Measurements from ENCODE around the gene NT5C3A. TPM values are rescaled to one million over a fixed set of nuclear protein-coding genes. Genes with fewer than 3 reads are reported as not detected.
"Not testable (repeated sequence)": the region's sequence is repeated elsewhere in the genome, so short reads cannot be mapped to it uniquely, and the experiment has no call there.

Gene NT5C3A
- total and polyA plus RNA-seq, 2 of the 8 experiments (the other 6 are each of a cell fraction or from before 2014, with no cell fraction given): 7.5 to 22.7 TPM

GRCh38 chr7:32988148-32988547 lies 74.4 kb downstream of the NT5C3A start:
- H2BK20ac ChIP-seq (ENCODE audit: low read length); H3K56ac ChIP-seq (replicated peaks; ENCODE audit: insufficient read length, low read depth, low read length); H2AK5ac ChIP-seq (ENCODE audit: low read depth, low read length); H2AFZ ChIP-seq (ENCODE audit: low read length); H3K23me2 ChIP-seq (ENCODE audit: low read depth, low read length); H4K91ac ChIP-seq (replicated peaks; ENCODE audit: insufficient read length, low read length); DNase-seq (ENCODE audit: low read depth in 1 of 2, low spot score in 2 of 2); H3K14ac ChIP-seq (ENCODE audit: insufficient read length); H2BK15ac ChIP-seq (ENCODE audit: low read length); H2BK120ac ChIP-seq (replicated peaks; ENCODE audit: low read depth, low read length); H4K5ac ChIP-seq (ENCODE audit: insufficient read length, low read depth, low read length); H3K27me3 ChIP-seq (replicated peaks in 1 of 4; ENCODE audit: control insufficient read depth in 3 of 4, extremely low read depth in 1 of 4, insufficient read depth in 3 of 4, low read length in 3 of 4); H3K4me3 ChIP-seq (ENCODE audit: extremely low read depth in 1 of 4, insufficient read depth in 2 of 4, low read depth in 3 of 4, low read length in 4 of 4); H4K20me1 ChIP-seq (replicated peaks in 1 of 2; ENCODE audit: control insufficient read depth in 1 of 2, insufficient read depth in 2 of 2, low read length in 2 of 2); H3K4me1 ChIP-seq (replicated peaks in 1 of 4; ENCODE audit: control insufficient read depth in 3 of 4, insufficient read depth in 4 of 4, low read length in 3 of 4); H3K79me2 ChIP-seq (ENCODE audit: control insufficient read depth in 1 of 2, insufficient read depth in 2 of 2, low read length in 2 of 2); H3K4me2 ChIP-seq (ENCODE audit: insufficient read depth in 1 of 2, low read depth in 2 of 2, low read length in 2 of 2); H2BK5ac ChIP-seq (ENCODE audit: low read depth, low read length); H2BK12ac ChIP-seq (ENCODE audit: low read depth, low read length); H3K23ac ChIP-seq (ENCODE audit: insufficient read length); POLR2A ChIA-PET (ENCODE audit: partially characterized antibody); H3K9me3 ChIP-seq (ENCODE audit: insufficient read depth in 2 of 2, low read depth in 1 of 2, low read length in 1 of 2); H3K36me3 ChIP-seq (ENCODE audit: control insufficient read depth in 2 of 4, insufficient read depth in 4 of 4, low read length in 3 of 4); H3K9ac ChIP-seq (replicated peaks in 1 of 4; ENCODE audit: extremely low read depth in 1 of 4, low read depth in 3 of 4, low read length in 3 of 4); H3K27ac ChIP-seq (ENCODE audit: low read depth, low read length); H4K8ac ChIP-seq (ENCODE audit: extremely low read depth, insufficient read depth, low read length); H3K4ac ChIP-seq (replicated peaks; ENCODE audit: insufficient read length, low read depth, low read length); H3K18ac ChIP-seq (ENCODE audit: extremely low read depth, low read length); FAIRE-seq; H3K79me1 ChIP-seq (ENCODE audit: low read depth, low read length): not testable (repeated sequence)
- CTCF ChIA-PET (ENCODE audit: partially characterized antibody): interaction anchor here (0.8 kb wide), 1 partner anchor 122 kb away, joined by 3 read pairs; no protein-coding TSS in a partner anchor
- 73% methylated on average over 2 of the region's 8 CpGs; no CpG with 5 or more reads in 1 of the 2 experiments for WGBS, 2 experiments (ENCODE audit: extremely low coverage in 1 of 2, insufficient coverage in 1 of 2, insufficient read length in 1 of 2, insufficient replicate concordance in 2 of 2, low coverage in 1 of 2, low lambda C conversion rate in 2 of 2, missing lambda C conversion rate in 1 of 2)

- no CpG with 5 or more reads among the region's 2 CpGs for WGBS, 2 experiments (ENCODE audit: extremely low coverage in 1 of 2, insufficient coverage in 1 of 2, insufficient read length in 1 of 2, insufficient replicate concordance in 2 of 2, low coverage in 1 of 2, low lambda C conversion rate in 2 of 2, missing lambda C conversion rate in 1 of 2)
- H2AFZ ChIP-seq (ENCODE audit: low read length); H4K5ac ChIP-seq (ENCODE audit: insufficient read length, low read depth, low read length); H3K9ac ChIP-seq (replicated peaks in 1 of 4; ENCODE audit: extremely low read depth in 1 of 4, low read depth in 3 of 4, low read length in 3 of 4); DNase-seq (ENCODE audit: low read depth in 1 of 2, low spot score in 2 of 2); H3K36me3 ChIP-seq (ENCODE audit: control insufficient read depth in 2 of 4, insufficient read depth in 4 of 4, low read length in 3 of 4); H3K56ac ChIP-seq (replicated peaks; ENCODE audit: insufficient read length, low read depth, low read length); H3K23ac ChIP-seq (ENCODE audit: insufficient read length); H2AK5ac ChIP-seq (ENCODE audit: low read depth, low read length); H3K18ac ChIP-seq (ENCODE audit: extremely low read depth, low read length); H3K9me3 ChIP-seq (ENCODE audit: insufficient read depth in 2 of 2, low read depth in 1 of 2, low read length in 1 of 2); H3K27me3 ChIP-seq (replicated peaks in 1 of 4; ENCODE audit: control insufficient read depth in 3 of 4, extremely low read depth in 1 of 4, insufficient read depth in 3 of 4, low read length in 3 of 4); H2BK20ac ChIP-seq (ENCODE audit: low read length); H3K4me1 ChIP-seq (replicated peaks in 1 of 4; ENCODE audit: control insufficient read depth in 3 of 4, insufficient read depth in 4 of 4, low read length in 3 of 4); H3K4me3 ChIP-seq (ENCODE audit: extremely low read depth in 1 of 4, insufficient read depth in 2 of 4, low read depth in 3 of 4, low read length in 4 of 4); H3K23me2 ChIP-seq (ENCODE audit: low read depth, low read length); H2BK12ac ChIP-seq (ENCODE audit: low read depth, low read length); H3K79me1 ChIP-seq (ENCODE audit: low read depth, low read length); H3K14ac ChIP-seq (ENCODE audit: insufficient read length); H4K8ac ChIP-seq (ENCODE audit: extremely low read depth, insufficient read depth, low read length); H3K4me2 ChIP-seq (ENCODE audit: insufficient read depth in 1 of 2, low read depth in 2 of 2, low read length in 2 of 2); CTCF ChIA-PET (ENCODE audit: partially characterized antibody); H2BK5ac ChIP-seq (ENCODE audit: low read depth, low read length); H3K4ac ChIP-seq (replicated peaks; ENCODE audit: insufficient read length, low read depth, low read length); POLR2A ChIA-PET (ENCODE audit: partially characterized antibody); H2BK15ac ChIP-seq (ENCODE audit: low read length); H4K91ac ChIP-seq (replicated peaks; ENCODE audit: insufficient read length, low read length); H3K79me2 ChIP-seq (ENCODE audit: control insufficient read depth in 1 of 2, insufficient read depth in 2 of 2, low read length in 2 of 2); H4K20me1 ChIP-seq (replicated peaks in 1 of 2; ENCODE audit: control insufficient read depth in 1 of 2, insufficient read depth in 2 of 2, low read length in 2 of 2); H3K27ac ChIP-seq (ENCODE audit: low read depth, low read length); H2BK120ac ChIP-seq (replicated peaks; ENCODE audit: low read depth, low read length): not testable (repeated sequence)
- peak; percentile 66 for FAIRE-seq
These were observed 82.7 kb downstream of the NT5C3A start for GRCh38 chr7:32979902-32980301.

All from H1 (cell line).